OCI-LY1 (cell line): Measurements from ENCODE around the gene MAGEC1.

Experiments
- H2AFZ ChIP-seq: fragments of 200-600 bp; sonication (generic), shearing (Covaris generic); 2 replicates; pipeline ENCODE4 v1.6.0; 2014; ENCODE audit warnings: antibody characterized with exemption, mild to moderate bottlenecking, low read length
- H3F3A ChIP-seq: fragments of 200-600 bp; sonication (generic), shearing (Covaris generic); 2 replicates; pipeline ENCODE4 v1.6.0; 2014; ENCODE audit warnings: mild to moderate bottlenecking, antibody characterized with exemption, low read length, moderate library complexity; ENCODE audit not compliant: insufficient read depth
- H3K27ac ChIP-seq: fragments of 200-600 bp; sonication (generic); 2 replicates; pipeline ENCODE4 v1.5.1; 2014; ENCODE audit warnings: low read length, mixed run types, mild to moderate bottlenecking, low read depth; ENCODE audit not compliant: poor library complexity, severe bottlenecking
- H3K27me3 ChIP-seq: fragments of 200-600 bp; sonication (generic); 2 replicates; pipeline ENCODE4 v1.6.0; 2014; ENCODE audit warnings: antibody characterized with exemption, mild to moderate bottlenecking, low read length, moderate library complexity; ENCODE audit not compliant: insufficient read depth
- H3K36me3 ChIP-seq: fragments of 200-600 bp; sonication (generic); 2 replicates; pipeline ENCODE4 v1.6.1; 2014; ENCODE audit warnings: mild to moderate bottlenecking, antibody characterized with exemption, low read length, moderate library complexity, mixed read lengths; ENCODE audit not compliant: insufficient read depth
- H3K4me1 ChIP-seq: fragments of 200-600 bp; sonication (generic); 2 replicates; pipeline ENCODE4 v1.5.1; 2014; ENCODE audit warnings: mild to moderate bottlenecking, low read length, moderate library complexity; ENCODE audit not compliant: insufficient read depth, severe bottlenecking
- H3K4me2 ChIP-seq: fragments of 200-600 bp; sonication (generic), shearing (Covaris generic); 2 replicates; pipeline ENCODE4 v1.6.1; 2014; ENCODE audit warnings: low read length
- H3K4me3 ChIP-seq: fragments of 200-600 bp; sonication (generic); 2 replicates; pipeline ENCODE4 v1.5.1; 2014; ENCODE audit warnings: low read length, low read depth, mild to moderate bottlenecking, mixed read lengths; ENCODE audit not compliant: poor library complexity, severe bottlenecking
- H3K79me2 ChIP-seq: fragments of 200-600 bp; shearing (Covaris generic); 2 replicates; pipeline ENCODE4 v1.6.1; 2016; ENCODE audit warnings: mixed run types, low read length, mixed read lengths; ENCODE audit not compliant: insufficient read depth
- H3K9ac ChIP-seq: fragments of 200-600 bp; sonication (generic), shearing (Covaris generic); 2 replicates; pipeline ENCODE4 v1.6.1; 2014; ENCODE audit warnings: mild to moderate bottlenecking, low read length, mixed read lengths
- H3K9me2 ChIP-seq: fragments of 200-600 bp; sonication (generic), shearing (Covaris generic); 2 replicates; pipeline ENCODE4 v1.6.1; 2014; ENCODE audit warnings: low read depth, mild to moderate bottlenecking, low read length, mixed read lengths
- H3K9me3 ChIP-seq: fragments of 200-600 bp; shearing (Covaris generic); 2 replicates; pipeline ENCODE4 v1.6.1; 2014; ENCODE audit warnings: low read length, mixed read lengths
- H4K20me1 ChIP-seq: fragments of 200-600 bp; sonication (generic), shearing (Covaris generic); 2 replicates; pipeline ENCODE4 v1.6.0; 2016; ENCODE audit warnings: mild to moderate bottlenecking, low read length; ENCODE audit not compliant: insufficient read depth
- CTCF ChIP-seq: fragments of 200-600 bp; sonication (generic), shearing (Covaris generic); IDR thresholded peaks from 2 replicates; pipeline ENCODE4 v1.5.1; 2017; ENCODE audit warnings: mild to moderate bottlenecking, antibody characterized with exemption, low read length, moderate library complexity, mixed read lengths
- EZH2 ChIP-seq: fragments of 200-600 bp; sonication (generic), shearing (Covaris generic); IDR thresholded peaks from 2 replicates; pipeline ENCODE4 v1.8.0; 2017; ENCODE audit warnings: borderline replicate concordance, mixed run types, mild to moderate bottlenecking, antibody characterized with exemption, low read length, moderate library complexity, mixed read lengths

Gene MAGEC1

GRCh38 chrX:141936080-141936479 is 32.4 kb downstream of the MAGEC1 start:
- Histone ChIP-seq H3K4me2 (no peak overlapping the region), H3K27me3 (no peaks in the 10 kb centered on the region), H3K36me3 (no peaks in the 10 kb centered on the region), H3F3A (no peaks in the 10 kb centered on the region), H3K27ac (no peak overlapping the region), H3K9me3 (no peaks in the 10 kb centered on the region), H3K4me3 (no peak overlapping the region), H4K20me1 (no peaks in the 10 kb centered on the region), H2AFZ (no peak overlapping the region), H3K4me1 (no peaks in the 10 kb centered on the region), H3K9ac (no peak overlapping the region), H3K9me2 (no peaks in the 10 kb centered on the region), H3K79me2 (no peaks in the 10 kb centered on the region)
- TF ChIP-seq CTCF (no peak), EZH2 (no peak)

- no peaks in the 10 kb centered on the region for H3K4me1 ChIP-seq
- H3K9me2 ChIP-seq = no peaks in the 10 kb centered on the region
- H3F3A ChIP-seq = no peaks in the 10 kb centered on the region
- no peak overlapping the region for H3K9ac ChIP-seq
- no peaks in the 10 kb centered on the region for H3K9me3 ChIP-seq
- no peak overlapping the region for H2AFZ ChIP-seq
- no peak overlapping the region for H3K27ac ChIP-seq
- no peaks in the 10 kb centered on the region for H3K79me2 ChIP-seq
- H4K20me1 ChIP-seq = no peaks in the 10 kb centered on the region
- no peaks in the 10 kb centered on the region for H3K27me3 ChIP-seq
- H3K4me3 ChIP-seq = no peak overlapping the region
- H3K4me2 ChIP-seq = no peak overlapping the region
- TF ChIP-seq EZH2 (no peak), CTCF (no peak)
- no peaks in the 10 kb centered on the region for H3K36me3 ChIP-seq
Measured at GRCh38 chrX:141941234-141941633, 37.5 kb downstream of the MAGEC1 start.

GRCh38 chrX:141945426-141945825 is 41.7 kb downstream of the MAGEC1 start:
- TF ChIP-seq EZH2 (no peak), CTCF (no peak)
- H3K4me3 ChIP-seq = no peak overlapping the region

More at GRCh38 chrX:141945426-141945825, 41.7 kb downstream of the MAGEC1 start:
- Histone ChIP-seq H2AFZ (no peak overlapping the region), H3K27me3 (no peaks in the 10 kb centered on the region), H3K4me1 (no peaks in the 10 kb centered on the region), H3K9me2 (no peaks in the 10 kb centered on the region), H3K9ac (no peak overlapping the region), H4K20me1 (no peaks in the 10 kb centered on the region), H3K27ac (no peak overlapping the region), H3F3A (no peaks in the 10 kb centered on the region), H3K36me3 (no peaks in the 10 kb centered on the region), H3K9me3 (no peaks in the 10 kb centered on the region), H3K4me2 (no peak overlapping the region), H3K79me2 (no peaks in the 10 kb centered on the region)
